IPS-18a (cell line): ENCODE results near the gene LMAN2L.

Experiments
- H3K27ac ChIP-seq: one replicate; pipeline ENCODE4 v1.5.1; 2013; ENCODE audit warnings: low read length
- H3K27me3 ChIP-seq: one replicate; pipeline ENCODE4 v1.6.1; 2013; ENCODE audit warnings: mild to moderate bottlenecking, low read length; ENCODE audit not compliant: control insufficient read depth, insufficient read depth
- H3K36me3 ChIP-seq: one replicate; pipeline ENCODE4 v1.6.1; 2013; ENCODE audit warnings: low read depth, low read length; ENCODE audit not compliant: control insufficient read depth
- H3K4me1 ChIP-seq: one replicate; pipeline ENCODE4 v1.6.1; 2013; ENCODE audit warnings: low read depth, low read length; ENCODE audit not compliant: control insufficient read depth
- H3K4me3 ChIP-seq: one replicate; pipeline ENCODE4 v1.5.1; 2013; ENCODE audit warnings: low read length
- H3K9ac ChIP-seq: one replicate; pipeline ENCODE4 v1.6.1; 2013; ENCODE audit warnings: mild to moderate bottlenecking, low read length, moderate library complexity
- H3K9me3 ChIP-seq: one replicate; pipeline ENCODE4 v1.6.1; 2013; ENCODE audit warnings: low read depth, low read length; ENCODE audit not compliant: control insufficient read depth

LMAN2L gene

DNA sequence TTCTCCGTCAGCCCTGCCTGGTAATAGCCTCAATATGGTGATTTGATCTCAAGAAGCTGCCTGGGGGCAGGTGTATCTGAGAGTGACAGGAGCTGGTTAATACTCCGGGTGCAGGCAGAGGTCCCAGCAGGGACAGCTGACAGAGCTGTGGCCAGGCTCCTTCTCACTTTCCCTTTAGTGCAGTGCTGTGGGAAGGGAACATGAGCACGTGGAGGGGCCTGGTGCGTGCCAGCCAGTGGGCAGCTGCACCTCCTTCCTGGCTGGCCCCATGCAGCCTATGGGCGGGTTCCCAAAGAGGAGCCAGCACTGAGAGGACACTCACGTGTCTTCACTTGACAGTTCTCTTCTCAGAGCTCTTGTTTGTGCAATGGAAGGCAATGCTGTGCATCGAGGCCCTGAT, 29.9 kb upstream of the LMAN2L start:
- Histone ChIP-seq H3K4me1 (no peaks in the 10 kb centered on the region), H3K9ac (no peak overlapping the region), H3K27ac (no peak overlapping the region)

DNA sequence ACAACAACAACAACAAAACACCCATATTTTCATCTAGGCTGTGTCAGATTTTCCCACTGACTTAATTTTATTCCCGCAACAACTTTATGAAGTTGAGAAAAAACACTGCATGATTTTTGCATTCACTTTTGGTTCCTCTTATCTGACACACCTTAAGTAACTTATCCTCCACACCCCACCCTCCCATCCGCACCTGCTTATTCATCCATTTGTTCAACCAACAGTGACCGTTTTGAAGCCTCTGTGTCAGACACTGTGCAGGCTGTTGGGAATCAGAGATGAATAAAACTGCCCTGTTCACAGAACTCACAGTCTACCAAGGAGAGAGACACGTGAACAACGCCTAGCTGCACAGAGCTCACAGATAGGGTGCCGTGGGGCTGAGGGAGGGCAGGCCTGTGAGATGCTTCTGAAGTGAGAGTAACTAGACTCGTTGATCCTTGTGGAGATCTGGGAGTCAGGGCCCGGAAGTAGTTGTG, 28.3 kb upstream of the LMAN2L start:
- Histone ChIP-seq H3K9ac (no peak overlapping the region), H3K4me1 (peaks cover 13% of the 10 kb centered on the region), H3K4me3 (no peak overlapping the region), H3K27me3 (no peaks in the 10 kb centered on the region), H3K9me3 (no peaks in the 10 kb centered on the region), H3K27ac (no peak overlapping the region), H3K36me3 (no peaks in the 10 kb centered on the region)

More for the DNA sequence above, 29.9 kb upstream of the LMAN2L start:
- no peaks in the 10 kb centered on the region for H3K27me3 ChIP-seq
- H3K36me3 ChIP-seq, result no peaks in the 10 kb centered on the region
- no peak overlapping the region for H3K4me3 ChIP-seq
- no peaks in the 10 kb centered on the region for H3K9me3 ChIP-seq

DNA sequence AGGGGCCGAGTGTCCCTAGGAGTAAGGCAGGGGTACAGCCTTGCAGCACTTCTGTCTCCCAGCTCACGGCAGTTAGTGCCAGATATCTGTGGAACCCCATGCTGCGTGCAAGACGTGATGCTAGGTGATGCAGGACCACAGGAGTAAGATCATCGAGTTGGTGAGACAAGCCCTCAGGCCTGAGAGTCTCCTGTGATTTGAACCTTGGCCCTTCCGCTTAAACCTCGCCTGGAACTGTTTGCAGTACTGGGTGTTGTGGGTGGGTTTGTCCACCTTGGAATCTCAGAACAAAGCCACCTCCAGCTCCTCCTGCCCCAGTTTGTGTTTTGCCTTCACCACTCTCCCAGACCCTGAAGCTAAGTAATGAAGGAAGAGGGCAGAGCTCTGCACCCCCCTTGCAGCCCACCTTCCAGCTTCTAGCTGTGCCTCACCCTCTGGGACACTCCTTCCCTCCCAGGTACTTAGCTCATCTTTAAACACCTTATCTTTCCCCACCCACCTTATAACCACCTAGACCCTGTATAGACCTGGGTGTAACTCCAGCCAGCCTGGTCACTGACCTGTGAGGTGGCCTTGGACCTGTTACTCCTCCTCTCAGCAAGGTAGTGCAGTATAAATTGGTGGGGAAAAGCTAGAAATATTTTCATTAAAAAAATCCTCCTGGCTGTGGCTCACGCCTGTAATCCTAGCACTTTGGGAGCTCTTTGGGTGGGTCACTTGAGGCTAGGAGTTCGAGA, 27.4 kb upstream of the LMAN2L start:
- Histone ChIP-seq H3K9ac (no peak overlapping the region), H3K27me3 (no peaks in the 10 kb centered on the region), H3K4me1 (peaks cover 18% of the 10 kb centered on the region), H3K27ac (no peak overlapping the region), H3K4me3 (no peak overlapping the region), H3K36me3 (no peaks in the 10 kb centered on the region), H3K9me3 (no peaks in the 10 kb centered on the region)

DNA sequence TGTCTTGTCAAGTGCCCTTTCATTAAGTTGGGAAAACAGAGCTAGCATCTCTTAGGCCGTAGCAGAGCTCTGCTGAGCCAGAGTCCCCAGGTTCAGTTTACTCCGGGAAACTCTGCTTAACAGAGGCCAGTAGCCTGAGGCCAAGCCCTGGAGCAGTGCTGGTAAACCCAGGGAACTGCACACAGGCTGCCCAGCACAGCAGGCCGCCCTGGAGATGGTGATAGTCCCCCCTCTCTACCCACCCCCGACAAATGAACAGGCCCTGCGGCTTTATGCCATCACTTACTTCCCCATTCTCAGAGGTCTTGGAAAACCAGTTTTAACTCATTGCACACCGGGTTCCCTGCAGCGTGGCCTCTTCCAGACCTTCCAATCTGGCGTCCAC, 24.4 kb upstream of the LMAN2L start:
- Histone ChIP-seq H3K9ac (no peak overlapping the region), H3K36me3 (no peaks in the 10 kb centered on the region), H3K9me3 (no peaks in the 10 kb centered on the region), H3K4me3 (peak overlapping the region; percentile 49), H3K4me1 (peaks cover 26% of the 10 kb centered on the region), H3K27me3 (peaks cover 8% of the 10 kb centered on the region), H3K27ac (no peak overlapping the region)

DNA sequence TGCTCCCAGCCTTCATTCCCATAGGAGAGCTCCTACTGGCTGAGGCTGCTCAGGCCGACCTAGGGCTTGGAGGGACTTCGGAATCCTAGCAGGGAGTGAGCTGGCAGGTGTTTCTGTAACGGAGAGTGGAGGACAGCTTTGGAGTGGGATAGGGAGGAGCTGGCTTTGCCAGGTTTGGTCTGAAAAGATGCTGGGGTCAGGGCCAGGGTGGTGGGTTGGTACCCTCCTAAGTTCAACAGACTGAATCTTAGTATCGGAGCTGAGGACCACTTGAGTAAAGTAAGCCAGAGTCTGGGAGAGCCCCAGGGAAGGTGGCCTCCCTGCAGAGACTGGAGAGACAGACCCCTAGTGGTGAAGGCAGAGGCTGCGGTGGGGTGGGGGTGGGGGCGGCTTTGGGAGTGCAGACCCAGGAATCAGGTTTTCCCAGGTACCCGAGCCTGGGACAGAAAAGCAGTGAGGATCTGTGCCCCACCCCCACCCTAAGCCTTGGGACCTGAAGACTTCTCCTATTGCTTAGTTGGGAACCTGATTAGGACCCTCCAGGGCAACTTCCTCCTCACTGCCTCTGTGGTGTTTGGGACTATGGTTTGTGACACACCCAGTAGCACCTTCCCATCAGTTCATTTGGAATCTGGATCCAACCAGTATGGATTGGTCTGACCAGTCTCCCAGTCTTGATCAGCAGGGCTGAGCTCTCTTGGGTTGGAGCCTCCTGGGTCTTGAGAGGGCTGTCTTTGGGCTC, 23.8 kb upstream of the LMAN2L start:
- H3K27me3 ChIP-seq, result peaks cover 8% of the 10 kb centered on the region
- no peaks in the 10 kb centered on the region for H3K9me3 ChIP-seq
- no peaks in the 10 kb centered on the region for H3K36me3 ChIP-seq
- peak overlapping the region; percentile 49 for H3K4me3 ChIP-seq
- peaks cover 26% of the 10 kb centered on the region for H3K4me1 ChIP-seq
- no peak overlapping the region for H3K9ac ChIP-seq
- no peak overlapping the region for H3K27ac ChIP-seq

DNA sequence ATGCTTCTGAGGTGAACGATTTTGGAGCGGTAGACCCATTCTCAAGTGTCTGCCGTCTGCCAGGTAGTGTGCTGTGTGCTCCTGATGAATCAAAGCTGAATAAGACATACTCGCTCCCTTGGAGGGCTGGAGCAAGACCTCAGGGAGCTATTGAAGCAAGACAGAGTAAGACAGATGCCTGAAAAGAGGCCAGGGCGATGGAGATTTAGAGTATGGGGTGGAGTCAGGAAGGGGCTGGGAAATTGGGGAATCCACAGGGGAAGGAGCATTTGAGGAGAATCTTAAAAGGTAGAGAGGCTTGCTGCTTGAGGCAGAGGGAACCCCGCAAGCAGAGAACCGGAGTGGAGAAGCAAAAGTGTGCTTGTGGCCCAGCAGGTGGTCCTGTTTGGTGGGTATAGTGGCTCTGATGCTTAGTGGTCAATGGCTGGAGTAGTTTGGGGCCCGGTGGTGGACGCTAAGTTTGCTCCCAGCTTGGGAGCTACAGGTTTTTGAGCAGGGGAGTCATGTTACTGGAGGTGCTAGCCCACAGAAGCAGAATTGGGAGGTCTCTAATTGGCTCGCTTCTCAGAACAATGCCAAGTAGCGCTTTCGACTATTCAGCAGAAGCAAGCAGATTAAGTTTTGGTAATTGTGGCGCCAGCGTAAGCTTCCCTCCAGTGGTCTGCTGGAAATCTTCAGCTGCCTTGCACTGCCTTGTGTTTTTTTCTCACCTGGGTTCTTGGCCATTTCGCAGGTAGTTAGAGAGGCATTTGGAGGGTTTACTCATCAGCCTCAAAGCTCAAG, 22.9 kb upstream of the LMAN2L start:
- H3K27me3 ChIP-seq, result peaks cover 8% of the 10 kb centered on the region
- H3K9me3 ChIP-seq, result no peaks in the 10 kb centered on the region
- H3K27ac ChIP-seq, result no peak overlapping the region
- no peaks in the 10 kb centered on the region for H3K36me3 ChIP-seq
- peaks cover 26% of the 10 kb centered on the region for H3K4me1 ChIP-seq
- H3K4me3 ChIP-seq, result peak overlapping the region; percentile 49
- no peak overlapping the region for H3K9ac ChIP-seq

DNA sequence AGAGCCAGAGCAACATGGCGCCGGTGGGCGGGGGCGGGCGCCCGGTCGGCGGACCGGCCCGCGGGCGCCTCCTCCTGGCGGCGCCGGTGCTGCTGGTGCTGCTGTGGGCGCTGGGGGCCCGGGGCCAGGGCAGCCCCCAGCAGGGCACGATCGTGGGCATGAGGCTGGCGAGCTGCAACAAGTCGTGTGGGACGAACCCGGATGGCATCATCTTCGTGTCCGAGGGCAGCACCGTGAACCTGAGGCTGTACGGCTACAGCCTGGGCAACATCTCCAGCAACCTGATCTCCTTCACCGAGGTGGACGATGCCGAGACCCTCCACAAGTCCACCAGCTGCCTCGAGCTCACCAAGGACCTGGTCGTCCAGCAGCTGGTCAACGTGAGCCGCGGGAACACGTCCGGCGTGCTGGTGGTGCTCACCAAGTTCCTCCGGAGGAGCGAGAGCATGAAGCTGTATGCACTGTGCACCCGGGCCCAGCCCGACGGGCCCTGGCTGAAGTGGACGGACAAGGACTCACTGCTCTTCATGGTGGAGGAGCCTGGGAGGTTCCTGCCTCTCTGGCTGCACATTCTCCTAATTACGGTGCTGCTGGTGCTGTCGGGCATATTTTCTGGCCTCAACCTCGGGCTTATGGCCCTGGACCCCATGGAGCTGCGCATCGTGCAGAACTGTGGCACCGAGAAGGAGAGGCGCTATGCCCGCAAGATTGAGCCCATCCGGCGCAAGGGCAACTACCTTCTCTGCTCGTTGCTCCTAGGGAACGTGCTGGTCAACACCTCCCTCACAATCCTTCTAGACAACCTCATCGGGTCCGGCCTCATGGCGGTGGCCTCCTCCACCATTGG, 21.3 kb upstream of the LMAN2L start:
- H3K4me1 ChIP-seq, result peaks cover 26% of the 10 kb centered on the region
- H3K36me3 ChIP-seq, result no peaks in the 10 kb centered on the region
- H3K27me3 ChIP-seq, result peaks cover 8% of the 10 kb centered on the region
- peak overlapping the region; percentile 75 for H3K4me3 ChIP-seq
- no peak overlapping the region for H3K27ac ChIP-seq
- H3K9me3 ChIP-seq, result no peaks in the 10 kb centered on the region
- no peak overlapping the region for H3K9ac ChIP-seq

DNA sequence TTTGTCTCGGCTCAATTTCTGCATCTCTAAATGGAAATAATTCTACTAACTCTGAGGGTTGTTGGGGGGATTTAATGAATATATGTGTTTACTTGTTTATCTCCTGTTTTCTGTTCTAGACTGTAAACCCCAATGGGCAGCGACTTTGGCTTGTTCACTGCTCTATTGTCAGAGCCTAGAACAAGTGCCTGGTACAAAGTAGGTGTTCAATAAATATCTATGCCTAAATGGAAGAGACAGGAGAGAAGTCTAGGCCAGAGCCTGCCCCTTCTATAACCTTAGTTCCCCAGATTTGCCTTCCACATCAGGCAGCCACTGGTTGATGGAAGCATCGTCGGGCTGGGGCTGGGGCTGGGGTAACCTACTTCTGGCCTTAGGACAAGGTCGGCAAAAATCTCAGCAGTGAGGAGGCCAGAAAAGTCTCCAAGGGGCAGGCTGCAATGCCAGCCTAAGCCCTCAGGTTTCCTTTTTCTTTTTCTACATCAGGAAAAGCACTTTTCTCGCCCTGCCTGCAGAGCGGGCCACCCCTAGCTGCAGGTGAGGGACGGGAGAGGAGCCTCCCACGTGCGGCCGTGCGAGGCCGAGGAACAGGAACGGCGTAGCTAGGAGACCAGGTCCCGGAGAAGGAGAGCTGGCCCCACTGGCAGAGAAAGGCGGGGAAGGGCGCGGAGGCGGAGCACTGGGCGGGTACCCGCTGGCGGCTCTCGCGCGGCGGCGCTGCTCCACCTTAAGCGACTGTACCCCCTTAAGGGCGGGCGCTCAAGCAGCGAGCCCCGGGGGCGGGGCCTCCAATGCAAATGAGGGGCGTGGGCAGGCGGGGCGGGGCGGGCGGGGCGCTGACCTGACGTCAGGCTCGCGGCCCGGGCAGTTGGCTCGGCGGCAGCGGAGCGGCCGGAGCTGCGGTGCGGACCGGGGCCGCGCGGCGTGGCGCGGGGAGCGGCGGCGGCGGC, 20.4 kb upstream of the LMAN2L start, which contains the start of gene CNNM4:
Gene CNNM4, plus strand, starts transcription at position 867 of the 950 bp plus-strand sequence. CDS start 98 bp downstream, outside the sequence.
- no peaks in the 10 kb centered on the region for H3K9me3 ChIP-seq
- H3K9ac ChIP-seq, result no peak within 1 kb of the TSS
- peaks cover 8% of the 10 kb centered on the region for H3K27me3 ChIP-seq
- no peak within 1 kb of the TSS for H3K27ac ChIP-seq
- H3K4me3 ChIP-seq, result peak within 1 kb of the TSS; percentile 75
- peaks cover 26% of the 10 kb centered on the region for H3K4me1 ChIP-seq
- H3K36me3 ChIP-seq, result no peaks in the 10 kb centered on the region

DNA sequence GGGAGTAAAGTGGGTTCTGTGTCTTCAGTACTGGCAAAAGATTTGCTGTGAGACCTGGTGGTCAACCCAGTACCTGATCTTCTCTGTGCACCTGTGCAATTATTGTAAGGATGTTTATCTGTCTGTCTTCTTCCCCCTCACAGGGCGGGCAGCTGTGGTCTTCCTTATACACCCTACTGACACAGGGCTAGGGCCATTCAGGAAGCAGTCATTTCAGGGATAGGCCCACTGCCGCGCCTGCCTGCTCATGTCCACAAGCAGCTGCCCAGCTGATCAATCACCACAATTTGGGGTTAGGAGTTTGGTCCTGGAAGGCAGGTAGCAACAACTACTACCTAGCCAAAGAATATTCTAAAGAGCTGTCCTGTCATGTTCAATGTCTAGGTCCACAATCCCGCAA, 19.7 kb upstream of the LMAN2L start:
- H3K4me3 ChIP-seq, result no peak overlapping the region
- peaks cover 26% of the 10 kb centered on the region for H3K4me1 ChIP-seq
- H3K27ac ChIP-seq, result no peak overlapping the region
- no peaks in the 10 kb centered on the region for H3K36me3 ChIP-seq
- no peaks in the 10 kb centered on the region for H3K9me3 ChIP-seq
- H3K9ac ChIP-seq, result no peak overlapping the region
- peaks cover 8% of the 10 kb centered on the region for H3K27me3 ChIP-seq

DNA sequence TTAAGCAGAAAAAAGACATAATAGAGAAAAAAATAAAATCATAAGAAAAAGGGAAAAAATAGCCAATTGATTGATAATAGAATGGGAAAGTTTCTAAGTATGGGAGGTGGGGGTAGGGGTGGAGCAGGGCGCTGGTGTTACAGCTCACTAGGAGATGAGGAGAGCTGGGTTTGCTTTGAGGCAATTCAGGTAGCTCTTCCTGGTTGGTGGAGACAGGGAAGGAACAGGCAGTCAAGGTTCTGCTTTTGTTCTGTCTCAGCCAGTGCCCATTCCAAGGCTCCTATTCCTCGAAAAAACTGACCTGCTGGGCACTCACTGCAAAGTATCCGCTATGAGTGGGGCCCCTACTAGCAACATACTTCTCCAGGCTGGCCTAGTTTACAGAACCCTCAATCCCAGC, 19.1 kb upstream of the LMAN2L start:
- peaks cover 20% of the 10 kb centered on the region for H3K4me1 ChIP-seq
- H3K4me3 ChIP-seq, result no peak overlapping the region
- no peaks in the 10 kb centered on the region for H3K9me3 ChIP-seq
- H3K36me3 ChIP-seq, result no peaks in the 10 kb centered on the region
- peaks cover 8% of the 10 kb centered on the region for H3K27me3 ChIP-seq
- no peak overlapping the region for H3K27ac ChIP-seq
- no peak overlapping the region for H3K9ac ChIP-seq
